ENCODE measurements around the gene LRP1. TPM values are rescaled to one million over a fixed set of nuclear protein-coding genes. Genes with fewer than 3 reads are reported as not detected.

Gene LRP1
- total and polyA plus RNA-seq, 2 of the 13 experiments (the other 11 are each of a cell fraction or from before 2014, with no cell fraction given), result 14.7 to 30.8 TPM

GRCh38 chr12:57124261-57124877, 3.9 kb upstream of the LRP1 start (continued):
- TF ChIP-seq GRHL1 (CRISPR knock-in tag; conservative IDR thresholded peaks at IDR 0.05) (no peak), FOXK2 (IDR thresholded peaks at IDR 0.05) (no peak)

DNA sequence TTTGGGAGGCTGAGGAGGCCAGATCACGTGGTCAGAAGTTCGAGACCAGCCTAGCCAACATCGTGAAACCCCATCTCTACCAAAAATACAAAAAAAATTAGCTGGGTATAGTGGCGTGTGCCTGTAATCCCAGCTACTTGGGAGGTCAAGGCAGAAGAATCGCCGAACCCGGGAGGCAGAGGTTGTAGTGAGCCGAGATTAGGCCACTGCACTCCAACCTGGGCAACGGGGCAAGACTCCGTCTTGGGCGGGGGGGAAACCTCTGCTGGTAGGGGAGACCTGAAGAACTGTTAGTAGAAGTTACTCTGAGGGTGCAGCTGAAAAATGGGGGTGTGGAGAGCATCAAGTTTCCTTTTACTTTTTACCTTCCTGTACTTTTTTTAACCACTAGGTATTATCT, 2.2 kb upstream of the LRP1 start:
- Histone ChIP-seq H3K4me2 (ENCODE audit: low read depth, low read length) (no peak overlapping the region), H3K36me3 (replicated peaks in 1 of 2; ENCODE audit: control insufficient read depth in 1 of 2, insufficient read depth in 2 of 2, low read length in 2 of 2) (no peaks in the 10 kb centered on the region), H3K4me3 (replicated peaks in 1 of 3; ENCODE audit: insufficient read depth in 1 of 3, low read depth in 2 of 3, low read length in 3 of 3) (no peak overlapping the region; a peak in 1 of 6 replicates), H3K4me1 (ENCODE audit: insufficient read depth, low read length) (peaks cover 25% of the 10 kb centered on the region), H3K9me3 (ENCODE audit: low read length) (no peaks in the 10 kb centered on the region), H3K9ac (ENCODE audit: insufficient read depth, low read depth, low read length) (no peak overlapping the region), H3K79me2 (ENCODE audit: insufficient read depth, low read length) (peaks cover 24% of the 10 kb centered on the region), H3K27me3 (ENCODE audit: control insufficient read depth in 1 of 2, insufficient read depth in 2 of 2, low read length in 2 of 2) (no peaks in the 10 kb centered on the region; a peak in 1 of 5 replicates), H4K20me1 (ENCODE audit: insufficient read depth, low read length) (peaks cover 3% of the 10 kb centered on the region; the same call in 1 of the 2 replicates), H2AFZ (ENCODE audit: low read length) (no peak overlapping the region), H3K27ac (ENCODE audit: extremely low read length, insufficient read depth, low read length) (no peak overlapping the region)
- 94% methylated on average over 11 of the region's 11 CpGs for WGBS (ENCODE audit: low lambda C conversion rate)
- ChIA-PET POLR2A (interaction anchor here (2.5 to 16.0 kb wide), 6 partner anchors 11 to 104 kb away, joined by 20 to 827 read pairs (median 96); partner anchors contain the start of genes LRP1-AS, SHMT2 and STAT6), CTCF (ENCODE audit: low intra/inter-chr PET ratio, low total read pairs) (interaction anchor here (0.9 to 2.0 kb wide), 3 partner anchors 45 to 56 kb away, joined by 3 to 22 read pairs (median 11); no protein-coding TSS in a partner anchor)
- ATAC-seq (no peak), DNase-seq (ENCODE audit: low spot score) (no peak), FAIRE-seq (no peak)
- BruUV-seq (replicated peaks), result no TSS peak
- TF ChIP-seq FOXK2 (IDR thresholded peaks at IDR 0.05) (no peak), CENPX (CRISPR knock-in tag; IDR thresholded peaks at IDR 0.05) (no peak), ZNF792 (CRISPR knock-in tag; IDR thresholded peaks at IDR 0.05) (no peak), KLF16 (CRISPR knock-in tag; IDR thresholded peaks at IDR 0.05) (no peak), MBNL3 (CRISPR knock-in tag; conservative IDR thresholded peaks at IDR 0.05) (no peak), KAT7 (CRISPR knock-in tag; IDR thresholded peaks at IDR 0.05; ENCODE audit: borderline replicate concordance) (no peak), GTF3A (CRISPR knock-in tag; conservative IDR thresholded peaks at IDR 0.05) (no peak), NFE2 (CRISPR knock-in tag; IDR thresholded peaks at IDR 0.05) (no peak), MEF2D (CRISPR knock-in tag; IDR thresholded peaks at IDR 0.05) (no peak), ZNF619 (CRISPR knock-in tag; IDR thresholded peaks at IDR 0.05) (no peak), ZNF263 (CRISPR knock-in tag; IDR thresholded peaks at IDR 0.05) (no peak), ARNT2 (CRISPR knock-in tag; IDR thresholded peaks at IDR 0.05; ENCODE audit: low read depth) (no peak), ESRRA (CRISPR knock-in tag; IDR thresholded peaks at IDR 0.05; ENCODE audit: low read depth) (no peak), PTBP1 (IDR thresholded peaks at IDR 0.05; ENCODE audit: low read depth, low read length, poor library complexity, severe bottlenecking) (no peak), ZNF563 (CRISPR knock-in tag; IDR thresholded peaks at IDR 0.05) (no peak), NCOR1 (IDR thresholded peaks at IDR 0.05; ENCODE audit: borderline replicate concordance, low read length) (no peak), IRX3 (CRISPR knock-in tag; IDR thresholded peaks at IDR 0.05; ENCODE audit: borderline replicate concordance, low read depth) (no peak), NFYB (CRISPR knock-in tag; IDR thresholded peaks at IDR 0.05) (no peak), ZNF768 (CRISPR knock-in tag; IDR thresholded peaks at IDR 0.05) (no peak)
- TF ChIP-seq, protein P1, sequence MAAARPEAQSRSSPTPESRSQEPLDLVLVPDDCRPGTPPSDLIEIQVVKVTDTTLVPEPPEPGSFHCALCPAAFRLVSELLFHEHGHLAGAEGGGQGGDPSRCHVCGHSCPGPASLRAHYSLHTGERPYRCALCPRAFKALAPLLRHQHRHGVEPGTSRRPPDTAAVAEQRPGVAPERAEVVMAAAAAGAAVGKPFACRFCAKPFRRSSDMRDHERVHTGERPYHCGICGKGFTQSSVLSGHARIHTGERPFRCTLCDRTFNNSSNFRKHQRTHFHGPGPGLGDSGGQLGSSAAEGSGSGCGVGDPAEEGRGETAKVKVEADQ (CRISPR knock-in tag; IDR thresholded peaks at IDR 0.05; ENCODE audit: borderline replicate concordance), result no peak
- in situ Hi-C loops (cut with HindIII; ENCODE audit: extremely low pct_ligation_motif_present, low pct_unique_long_range_greater_than_20kb), result no loop called here
- intact Hi-C loops (cut with micrococcal nuclease; ENCODE audit: unreplicated experiment), result no loop called here

Measured in HepG2 (cell line).